ENCODE results near the gene NRCAM.

The NRCAM gene

DNA sequence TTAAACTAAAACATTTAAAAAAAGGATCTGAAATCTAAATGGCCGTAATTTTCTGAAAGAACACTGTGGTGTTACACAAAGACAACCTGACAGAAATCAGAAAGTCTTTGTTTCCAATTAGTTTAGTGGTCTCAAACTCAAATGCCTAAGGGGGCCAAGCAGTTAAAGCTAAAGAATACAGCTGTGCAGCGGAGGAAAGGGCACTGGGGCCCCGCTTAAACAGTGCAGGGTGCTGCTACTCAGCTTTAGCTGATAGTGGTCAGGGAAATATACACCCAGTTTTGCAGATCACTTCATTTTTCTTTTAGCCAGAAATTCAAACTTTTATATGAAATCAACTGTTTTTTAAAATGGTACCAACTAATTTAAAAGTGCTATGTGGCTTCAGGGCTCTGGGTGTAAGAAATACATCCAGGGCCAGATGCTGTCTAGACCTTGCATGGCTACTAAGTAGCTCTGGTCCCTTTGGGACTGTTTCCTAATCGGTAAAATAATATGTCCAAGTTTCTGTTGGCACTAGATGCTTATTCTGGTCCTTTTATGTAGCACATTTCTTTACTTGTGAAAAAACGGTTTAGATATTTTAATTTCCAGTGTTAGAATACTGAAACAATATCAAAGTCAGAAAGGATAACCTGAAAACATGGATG, 164.3 kb downstream of the NRCAM start:
- TF ChIP-seq, protein P1, sequence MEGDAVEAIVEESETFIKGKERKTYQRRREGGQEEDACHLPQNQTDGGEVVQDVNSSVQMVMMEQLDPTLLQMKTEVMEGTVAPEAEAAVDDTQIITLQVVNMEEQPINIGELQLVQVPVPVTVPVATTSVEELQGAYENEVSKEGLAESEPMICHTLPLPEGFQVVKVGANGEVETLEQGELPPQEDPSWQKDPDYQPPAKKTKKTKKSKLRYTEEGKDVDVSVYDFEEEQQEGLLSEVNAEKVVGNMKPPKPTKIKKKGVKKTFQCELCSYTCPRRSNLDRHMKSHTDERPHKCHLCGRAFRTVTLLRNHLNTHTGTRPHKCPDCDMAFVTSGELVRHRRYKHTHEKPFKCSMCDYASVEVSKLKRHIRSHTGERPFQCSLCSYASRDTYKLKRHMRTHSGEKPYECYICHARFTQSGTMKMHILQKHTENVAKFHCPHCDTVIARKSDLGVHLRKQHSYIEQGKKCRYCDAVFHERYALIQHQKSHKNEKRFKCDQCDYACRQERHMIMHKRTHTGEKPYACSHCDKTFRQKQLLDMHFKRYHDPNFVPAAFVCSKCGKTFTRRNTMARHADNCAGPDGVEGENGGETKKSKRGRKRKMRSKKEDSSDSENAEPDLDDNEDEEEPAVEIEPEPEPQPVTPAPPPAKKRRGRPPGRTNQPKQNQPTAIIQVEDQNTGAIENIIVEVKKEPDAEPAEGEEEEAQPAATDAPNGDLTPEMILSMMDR (IDR thresholded peaks at IDR 0.05; ENCODE audit: insufficient read depth, missing control alignments), result no peak
- FAIRE-seq (peak; percentile 70), DNase-seq (ENCODE audit: insufficient read length, low spot score) (no peak)

DNA sequence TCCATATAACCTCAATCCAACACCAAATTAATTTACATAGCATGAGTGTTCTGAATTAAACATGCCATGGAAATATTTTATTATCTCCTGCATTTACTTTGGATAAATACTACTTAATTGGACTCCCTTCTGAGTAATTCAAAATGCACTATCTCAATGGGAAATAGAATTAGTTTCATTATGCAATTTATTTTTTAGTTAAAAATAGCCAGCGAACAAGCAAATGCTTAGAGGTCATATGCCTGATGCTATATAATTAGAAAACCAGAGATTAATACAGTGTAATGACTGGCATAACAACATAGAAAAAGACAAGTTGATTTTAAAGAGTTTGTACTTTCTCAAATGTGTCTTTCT, 165.1 kb downstream of the NRCAM start:
- no peak for FAIRE-seq
- TF ChIP-seq, protein P1 (IDR thresholded peaks at IDR 0.05; ENCODE audit: insufficient read depth, missing control alignments), result no peak
- DNase-seq (ENCODE audit: insufficient read length, low spot score), result no peak

DNA sequence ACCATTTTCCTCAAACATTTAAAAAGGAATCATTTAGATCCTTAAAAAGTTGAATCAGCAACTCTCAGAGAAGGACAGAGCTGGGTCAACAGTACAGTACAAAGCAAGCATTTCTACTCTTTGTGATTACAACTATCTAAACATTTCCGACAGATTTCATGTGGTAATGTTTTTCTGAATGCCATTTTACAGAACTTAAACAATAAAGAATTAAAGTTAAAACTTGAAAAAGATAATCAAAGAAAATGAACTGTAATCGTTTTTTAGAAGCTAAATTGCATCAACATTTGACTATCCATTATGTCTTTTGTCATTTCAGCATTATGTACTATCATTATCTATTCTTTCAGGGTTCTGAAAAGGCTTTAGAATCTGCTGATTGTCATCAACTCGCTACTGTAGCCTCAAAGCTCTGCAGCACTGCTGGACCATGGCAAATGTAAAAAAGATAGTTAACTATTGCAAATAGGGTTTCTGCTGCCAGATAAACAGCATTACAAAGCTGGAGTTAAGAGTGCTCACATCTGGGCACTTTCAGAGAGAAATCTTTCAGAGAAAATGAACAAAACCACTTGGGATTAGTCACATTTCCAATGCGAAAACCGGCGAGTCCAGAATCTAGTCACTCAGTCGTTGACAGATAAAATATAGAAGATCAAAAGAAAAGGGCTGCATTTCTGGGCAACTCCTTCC, 165.6 kb downstream of the NRCAM start:
- FAIRE-seq (peak; percentile 72), DNase-seq (ENCODE audit: insufficient read length, low spot score) (no peak)
- TF ChIP-seq, protein P1 (IDR thresholded peaks at IDR 0.05; ENCODE audit: insufficient read depth, missing control alignments), result no peak

DNA sequence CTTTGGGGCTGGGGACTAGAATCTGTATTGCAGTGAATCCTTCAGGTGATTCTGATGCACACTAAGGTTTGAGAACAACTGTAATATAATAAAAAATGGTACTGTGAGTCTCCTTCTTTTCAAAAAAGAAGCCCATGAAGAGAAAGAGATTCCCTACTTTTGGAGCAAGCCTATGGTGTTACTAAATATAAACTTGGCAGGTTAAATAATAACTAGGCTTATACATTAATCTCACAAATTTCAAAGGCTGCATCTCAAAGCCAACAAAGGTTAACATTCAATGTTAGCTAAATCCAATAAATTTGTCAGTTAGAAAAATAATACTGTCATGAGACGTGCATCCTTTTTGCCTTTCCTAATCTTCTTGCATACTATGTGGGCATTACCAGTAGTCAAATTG, 166.4 kb downstream of the NRCAM start:
- FAIRE-seq, result no peak

DNA sequence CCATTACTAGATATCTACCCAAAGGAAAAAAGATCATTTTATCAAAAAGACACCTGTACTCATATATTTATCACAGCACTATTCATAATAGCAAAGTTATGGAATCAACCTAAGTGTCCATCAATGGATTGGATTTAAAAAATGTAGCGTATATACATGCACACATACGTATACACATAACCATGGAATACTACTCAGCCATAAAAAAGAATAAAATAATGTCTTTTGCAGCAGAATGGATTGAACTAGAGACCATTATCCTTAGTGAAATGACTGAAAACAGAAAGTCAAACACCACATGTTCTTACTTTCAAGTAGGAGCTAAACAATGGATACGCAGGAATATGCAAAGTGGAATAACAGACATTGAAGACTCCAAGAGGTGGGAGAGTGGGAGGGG, 168.4 kb downstream of the NRCAM start:
- DNase-seq (ENCODE audit: insufficient read length, low spot score), result no peak
- TF ChIP-seq, protein P1 (IDR thresholded peaks at IDR 0.05; ENCODE audit: insufficient read depth, missing control alignments), result no peak
- FAIRE-seq, result peak; percentile 21

More for the DNA sequence above, 166.4 kb downstream of the NRCAM start:
- no peak for DNase-seq (ENCODE audit: insufficient read length, low spot score)
- TF ChIP-seq, protein P1 (IDR thresholded peaks at IDR 0.05; ENCODE audit: insufficient read depth, missing control alignments), result no peak

DNA sequence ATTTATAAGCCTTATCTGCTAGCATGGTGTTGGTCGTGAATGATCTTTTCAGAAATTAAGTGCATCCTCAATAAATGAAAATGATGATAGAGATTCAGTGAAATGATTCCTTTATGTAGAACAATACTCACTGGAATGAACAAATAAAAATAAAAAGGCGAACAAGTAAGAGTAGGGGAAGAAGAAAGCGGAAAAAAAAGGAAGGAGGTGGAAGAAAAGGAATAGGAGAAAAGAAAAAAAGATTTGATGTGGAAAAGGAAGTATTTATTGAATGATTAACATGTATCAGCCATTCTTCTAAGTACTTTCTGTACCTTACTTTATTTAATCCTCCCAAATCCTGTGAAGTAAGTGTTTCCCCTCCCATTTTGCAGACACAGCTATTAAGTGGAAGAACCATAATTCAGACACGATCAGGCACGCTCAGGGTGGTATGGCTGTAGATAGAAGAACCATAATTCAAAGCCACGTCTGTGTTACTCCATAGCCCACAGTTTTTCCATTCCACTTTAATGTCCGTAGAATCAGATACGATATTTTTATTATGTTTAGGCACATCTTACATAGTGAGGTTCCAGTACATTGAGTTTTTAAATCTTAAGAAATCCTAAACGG, 169.8 kb downstream of the NRCAM start:
- no peak for DNase-seq (ENCODE audit: insufficient read length, low spot score)
- TF ChIP-seq, protein P1 (IDR thresholded peaks at IDR 0.05; ENCODE audit: insufficient read depth, missing control alignments), result no peak
- FAIRE-seq, result peak; percentile 76

DNA sequence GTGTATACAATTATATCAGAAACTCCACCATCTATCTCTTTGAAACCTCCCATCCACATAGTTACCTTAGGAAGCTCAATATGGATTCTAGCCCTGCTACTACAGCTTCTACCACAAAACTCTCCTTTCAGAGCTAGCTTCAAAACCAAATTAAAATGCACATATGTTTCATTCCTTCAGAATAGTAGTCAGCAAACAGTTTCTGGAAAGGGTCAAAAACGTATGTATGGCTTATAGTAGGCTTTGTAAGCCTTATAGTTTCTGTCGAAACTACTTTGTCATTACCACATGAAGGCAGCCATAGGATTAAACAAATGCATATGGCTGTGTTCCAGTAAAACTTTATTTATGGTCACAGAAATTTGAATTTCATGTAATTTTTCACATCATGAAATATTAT, 170.5 kb downstream of the NRCAM start:
- DNase-seq (ENCODE audit: insufficient read length, low spot score) (no peak), FAIRE-seq (peak; percentile 71)
- TF ChIP-seq, protein P1 (IDR thresholded peaks at IDR 0.05; ENCODE audit: insufficient read depth, missing control alignments), result no peak

Data from D721Med (cell line).